AG04450 (cell line): ENCODE results near the gene SELENOS. TPM values are rescaled to one million over a fixed set of nuclear protein-coding genes. Genes with fewer than 3 reads are reported as not detected.
A peak's percentile ranks its signal among the peaks of the same experiment; 100 is the strongest.

Experiments
- CTCF ChIA-PET: fragments of 300-600, 350-600 bp; formaldehyde crosslinking; extraction: SDS; loops from one replicate; lab custom pipeline; 2022; ENCODE audit warnings: antibody characterized with exemption, inconsistent platforms; lab: Charles Lee
- POLR2A ChIA-PET: fragments of 350-600 bp; formaldehyde crosslinking; extraction: SDS; loops from one replicate; lab custom pipeline; 2021; ENCODE audit warnings: antibody characterized with exemption, inconsistent platforms; lab: Yijun Ruan, JAX
- DNase-seq: peaks from one replicate; pipeline ENCODE4 v3.0.0-alpha.2; 2011; ENCODE audit warnings: low read depth, low spot score
- H3K27ac ChIP-seq: one replicate; pipeline ENCODE4 v1.5.1; 2012; ENCODE audit warnings: low read depth, low read length, control low read depth
- H3K27me3 ChIP-seq: one replicate; pipeline ENCODE4 v1.6.0; 2012; ENCODE audit warnings: low read length; ENCODE audit not compliant: control insufficient read depth, insufficient read depth
- H3K4me3 ChIP-seq: 2 replicates; pipeline ENCODE4 v1.5.1; 2011; ENCODE audit warnings: mild to moderate bottlenecking, low read depth, low read length, control low read depth
- H3K9me3 ChIP-seq: 2 replicates; pipeline ENCODE4 v1.5.1; 2012; ENCODE audit warnings: low read length; ENCODE audit not compliant: control insufficient read depth, insufficient read depth
- polyA minus RNA-seq: library from RNA; depleted of rRNA, polyadenylated mRNA; stranded (reverse); fragments of >200 nt; gene quantifications from 2 replicates; pipeline ENCODE4 v1.2.3, GENCODE V29; 2011; rRNA and poly(A)+ RNA removed
- polyA plus RNA-seq: library from polyadenylated mRNA; depleted of rRNA; stranded (reverse); fragments of >200 nt; gene quantifications from 2 replicates; pipeline ENCODE4 v1.2.3, GENCODE V29; 2011; rRNA removed
- TF ChIP-seq, protein P1 (sequence below): IDR thresholded peaks from 2 replicates; pipeline ENCODE4 v1.5.1; 2011; ENCODE audit warnings: low read depth, low read length, control low read depth, inconsistent platforms

The SELENOS gene, protein sequence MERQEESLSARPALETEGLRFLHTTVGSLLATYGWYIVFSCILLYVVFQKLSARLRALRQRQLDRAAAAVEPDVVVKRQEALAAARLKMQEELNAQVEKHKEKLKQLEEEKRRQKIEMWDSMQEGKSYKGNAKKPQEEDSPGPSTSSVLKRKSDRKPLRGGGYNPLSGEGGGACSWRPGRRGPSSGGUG
- polyA plus RNA-seq (79.9 and 100 TPM in 2 replicates), polyA minus RNA-seq (28.4 and 33.7 TPM in 2 replicates)

GRCh38 chr15:101277038-101277822 lies at the start of gene SELENOS:
TSS of gene SELENOS (minus strand) at chr15:101277485. CDS start at chr15:101277417, 68 bp downstream.
- H3K9me3 ChIP-seq = no peaks in the 10 kb centered on the region
- POLR2A ChIA-PET = interaction anchor here (1.0 kb wide), 1 partner anchor 9 kb away, joined by 5 read pairs; no protein-coding TSS in a partner anchor
- H3K4me3 ChIP-seq = peak within 1 kb of the TSS; percentile 62
- CTCF ChIA-PET = interaction anchor here (1.0 to 1.9 kb wide), 2 partner anchors 12 to 364 kb away, joined by 6 to 15 read pairs; no protein-coding TSS in a partner anchor
- TF ChIP-seq, protein P1, sequence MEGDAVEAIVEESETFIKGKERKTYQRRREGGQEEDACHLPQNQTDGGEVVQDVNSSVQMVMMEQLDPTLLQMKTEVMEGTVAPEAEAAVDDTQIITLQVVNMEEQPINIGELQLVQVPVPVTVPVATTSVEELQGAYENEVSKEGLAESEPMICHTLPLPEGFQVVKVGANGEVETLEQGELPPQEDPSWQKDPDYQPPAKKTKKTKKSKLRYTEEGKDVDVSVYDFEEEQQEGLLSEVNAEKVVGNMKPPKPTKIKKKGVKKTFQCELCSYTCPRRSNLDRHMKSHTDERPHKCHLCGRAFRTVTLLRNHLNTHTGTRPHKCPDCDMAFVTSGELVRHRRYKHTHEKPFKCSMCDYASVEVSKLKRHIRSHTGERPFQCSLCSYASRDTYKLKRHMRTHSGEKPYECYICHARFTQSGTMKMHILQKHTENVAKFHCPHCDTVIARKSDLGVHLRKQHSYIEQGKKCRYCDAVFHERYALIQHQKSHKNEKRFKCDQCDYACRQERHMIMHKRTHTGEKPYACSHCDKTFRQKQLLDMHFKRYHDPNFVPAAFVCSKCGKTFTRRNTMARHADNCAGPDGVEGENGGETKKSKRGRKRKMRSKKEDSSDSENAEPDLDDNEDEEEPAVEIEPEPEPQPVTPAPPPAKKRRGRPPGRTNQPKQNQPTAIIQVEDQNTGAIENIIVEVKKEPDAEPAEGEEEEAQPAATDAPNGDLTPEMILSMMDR = no peak
- H3K27ac ChIP-seq = peak within 1 kb of the TSS; percentile 75
- DNase-seq = peak; percentile 69
- H3K27me3 ChIP-seq = no peaks in the 10 kb centered on the region

- CTCF ChIA-PET = no interaction called here
- H3K27me3 ChIP-seq = peaks cover 11% of the 10 kb centered on the region
These were observed 49.3 kb upstream of the SELENOS start for GRCh38 chr15:101326462-101327146.

DNA sequence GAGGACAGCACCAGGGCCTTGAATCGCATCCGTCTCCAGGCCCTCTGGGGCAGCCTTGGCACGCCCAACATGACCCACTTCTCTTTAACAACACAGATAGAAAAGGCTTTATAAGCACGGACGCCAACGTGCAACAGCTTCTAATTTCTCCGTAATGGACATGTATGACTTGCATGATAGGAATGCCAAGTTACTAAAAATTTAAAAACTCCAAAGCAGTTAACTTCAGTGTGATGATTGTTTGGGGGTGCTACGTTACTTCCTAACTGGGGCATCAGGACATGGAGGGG lies 48.7 kb upstream of the SELENOS start:
- POLR2A ChIA-PET = no interaction called here
- TF ChIP-seq, protein P1 = no peak
- no peak for DNase-seq
- Histone ChIP-seq H3K9me3 (no peaks in the 10 kb centered on the region; the same call in 1 of the 2 replicates), H3K27ac (no peak overlapping the region), H3K27me3 (peaks cover 16% of the 10 kb centered on the region), H3K4me3 (no peak overlapping the region)
- CTCF ChIA-PET = no interaction called here

More at GRCh38 chr15:101326462-101327146, 49.3 kb upstream of the SELENOS start:
- POLR2A ChIA-PET = no interaction called here
- Histone ChIP-seq H3K27ac (no peak overlapping the region), H3K4me3 (no peak overlapping the region), H3K9me3 (no peaks in the 10 kb centered on the region; the same call in 1 of the 2 replicates)
- no peak for DNase-seq
- TF ChIP-seq, protein P1 = no peak

- DNase-seq = no peak
- H3K9me3 ChIP-seq = no peaks in the 10 kb centered on the region; the same call in 1 of the 2 replicates
- ChIA-PET POLR2A (no interaction called here), CTCF (no interaction called here)
- peaks cover 19% of the 10 kb centered on the region for H3K27me3 ChIP-seq
- H3K27ac ChIP-seq = no peak overlapping the region
- no peak overlapping the region for H3K4me3 ChIP-seq
- TF ChIP-seq, protein P1 = no peak
These were observed 48.2 kb upstream of the SELENOS start for GRCh38 chr15:101325263-101326025.
